ENCODE measurements around the gene MBP.
A peak's percentile ranks its signal among the peaks of the same experiment; 100 is the strongest.

The MBP gene

GRCh38 chr18:77100751-77101355 is 31.7 kb downstream of the MBP start:
- DNase-seq: peak in 1 of 2 experiments; percentile 23

GRCh38 chr18:77099485-77100370 is 32.9 kb downstream of the MBP start:
- no peak for DNase-seq

GRCh38 chr18:77098538-77099174 is 33.9 kb downstream of the MBP start:
- DNase-seq: no peak

- no peak for DNase-seq
Observed at GRCh38 chr18:77098029-77098428, 34.6 kb downstream of the MBP start.

- no peak for DNase-seq
Observed at GRCh38 chr18:77096936-77097886, 35.4 kb downstream of the MBP start.

GRCh38 chr18:77095391-77096371 is 36.9 kb downstream of the MBP start:
- no peak for DNase-seq

- DNase-seq: no peak
Observed at GRCh38 chr18:77093586-77093985, 39.0 kb downstream of the MBP start.

GRCh38 chr18:77093067-77093430 is 39.5 kb downstream of the MBP start:
- DNase-seq: no peak

GRCh38 chr18:77092104-77093066 is 40.2 kb downstream of the MBP start:
- no peak for DNase-seq

GRCh38 chr18:77091366-77091765 is 41.2 kb downstream of the MBP start:
- no peak for DNase-seq

GRCh38 chr18:77090546-77091174 is 41.9 kb downstream of the MBP start:
- no peak for DNase-seq

GRCh38 chr18:77089723-77090285 is 42.8 kb downstream of the MBP start:
- DNase-seq: no peak

- no peak for DNase-seq
Observed at GRCh38 chr18:77088963-77089722, 43.4 kb downstream of the MBP start.

GRCh38 chr18:77087393-77088141 is 45.0 kb downstream of the MBP start:
- no peak for DNase-seq

GRCh38 chr18:77086656-77087392 is 45.8 kb downstream of the MBP start:
- DNase-seq: no peak

- DNase-seq: no peak
Observed at GRCh38 chr18:77086034-77086433, 46.5 kb downstream of the MBP start.

- no peak for DNase-seq
Observed at GRCh38 chr18:77084688-77085035, 47.9 kb downstream of the MBP start.

Data from activated CD4-positive, alpha-beta T cell treated with anti-CD3 and anti-CD28 coated beads, Interleukin-2, amount 50 U/mL, for 4 hours (primary cell).